Left kidney (tissue), 2 donors: Measurements from ENCODE around the gene CYB5R3. TPM values are rescaled to one million over a fixed set of nuclear protein-coding genes. Genes with fewer than 3 reads are reported as not detected.

Experiments
- DNase-seq: peaks from one replicate; pipeline ENCODE4 v3.0.0-alpha.2; 2013
- polyA plus RNA-seq: library from polyadenylated mRNA; unstranded; fragments of 120-200 nt; gene quantifications from one replicate; pipeline ENCODE4 v1.2.1, GENCODE V29; 2013; ENCODE audit not compliant: insufficient read length

Gene CYB5R3
- polyA plus RNA-seq, 1 donor = 126 TPM

- no peak for DNase-seq
Observed at GRCh38 chr22:42646569-42647525, 2.3 kb downstream of the CYB5R3 start.

GRCh38 chr22:42645938-42646568 lies 3.1 kb downstream of the CYB5R3 start:
- no peak for DNase-seq

- no peak for DNase-seq
Observed at GRCh38 chr22:42645341-42645937, 3.8 kb downstream of the CYB5R3 start.

- no peak for DNase-seq
Observed at GRCh38 chr22:42644422-42645340, 4.5 kb downstream of the CYB5R3 start.

- DNase-seq = no peak
Observed at GRCh38 chr22:42643634-42644421, 5.4 kb downstream of the CYB5R3 start.

GRCh38 chr22:42642806-42643633 lies 6.2 kb downstream of the CYB5R3 start:
- DNase-seq = no peak

GRCh38 chr22:42641801-42642413 lies 7.3 kb downstream of the CYB5R3 start:
- DNase-seq = no peak

GRCh38 chr22:42639541-42640241 lies 9.5 kb downstream of the CYB5R3 start:
- DNase-seq = no peak

- DNase-seq = no peak
Observed at GRCh38 chr22:42637555-42637954, 11.6 kb downstream of the CYB5R3 start.

GRCh38 chr22:42636506-42636905 lies 12.7 kb downstream of the CYB5R3 start:
- DNase-seq = no peak

- no peak for DNase-seq
Observed at GRCh38 chr22:42635531-42635930, 13.7 kb downstream of the CYB5R3 start.

- DNase-seq = no peak
Observed at GRCh38 chr22:42633013-42633412, 16.2 kb downstream of the CYB5R3 start.

GRCh38 chr22:42632096-42632495 lies 17.1 kb downstream of the CYB5R3 start:
- DNase-seq = no peak

- no peak for DNase-seq
Observed at GRCh38 chr22:42630901-42631602, 18.1 kb downstream of the CYB5R3 start.

GRCh38 chr22:42630211-42630610 lies 19.0 kb downstream of the CYB5R3 start:
- no peak for DNase-seq

GRCh38 chr22:42627981-42628380 lies 21.2 kb downstream of the CYB5R3 start:
- DNase-seq = no peak

- DNase-seq = no peak
Observed at GRCh38 chr22:42626951-42627625, 22.1 kb downstream of the CYB5R3 start.

GRCh38 chr22:42626431-42626830 lies 22.8 kb downstream of the CYB5R3 start:
- DNase-seq = no peak
